ENCODE results near the gene CEP164. TPM values are rescaled to one million over a fixed set of nuclear protein-coding genes. Genes with fewer than 3 reads are reported as not detected.

The CEP164 gene
- total and polyA plus RNA-seq, 9 of the 15 experiments (the other 6 are each of a cell fraction or from before 2014, with no cell fraction given), result 2.1 to 16.5 (median 10.4) TPM

DNA sequence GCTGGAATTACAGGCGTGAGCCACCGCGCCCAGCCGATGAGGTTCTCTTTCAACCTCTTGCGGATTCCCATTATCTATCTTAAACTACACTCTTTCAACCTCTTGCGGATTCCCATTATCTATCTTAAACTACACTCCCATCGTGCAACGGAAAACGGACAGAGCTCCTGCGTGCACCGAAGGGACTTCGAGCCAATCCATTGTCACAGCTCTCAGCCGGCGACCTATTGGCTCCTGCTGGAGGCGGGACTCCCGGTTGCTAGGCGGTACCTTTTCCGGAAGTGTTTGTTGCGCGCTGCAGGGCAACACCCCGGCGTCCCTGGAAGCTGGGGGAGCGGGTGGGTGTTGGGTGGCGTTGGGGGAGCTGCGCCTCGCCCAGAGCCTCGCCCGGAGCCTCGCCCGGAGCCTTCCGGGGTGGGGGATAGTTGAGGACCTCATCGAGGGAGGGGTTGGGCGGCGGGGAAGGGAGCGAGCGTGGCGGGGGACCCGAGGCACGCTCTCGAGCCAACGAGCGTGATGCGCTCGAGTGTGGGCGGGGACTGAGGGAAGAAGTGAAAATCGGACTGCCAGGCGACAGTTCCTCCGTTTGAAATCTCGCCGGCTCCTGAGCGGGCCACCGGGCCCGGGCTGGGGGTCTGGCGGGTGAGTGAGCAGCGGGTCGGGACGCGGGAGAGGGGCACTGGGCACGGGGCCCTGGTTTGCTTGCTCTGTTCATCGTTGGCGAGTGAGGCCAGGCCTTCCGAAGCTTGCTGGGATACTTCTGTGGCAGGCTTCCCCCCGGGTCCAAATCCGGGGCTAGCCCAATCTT is at the start of gene CEP164 (continued):
- TF ChIP-seq BMI1 (IDR thresholded peaks at IDR 0.05; ENCODE audit: low read length) (0 out of 2 replicates have a peak, but pooled peaks have one; percentile 24), ZNF696 (CRISPR knock-in tag; conservative IDR thresholded peaks at IDR 0.05) (no peak), PML (IDR thresholded peaks at IDR 0.05; ENCODE audit: low read length) (no peak), EP400 (IDR thresholded peaks at IDR 0.05) (peak; percentile 89), RB1 (IDR thresholded peaks at IDR 0.05; ENCODE audit: low read depth) (0 out of 2 replicates have a peak, but pooled peaks have one; percentile 39), ZNF445 (CRISPR knock-in tag; IDR thresholded peaks at IDR 0.05; ENCODE audit: low read depth) (no peak), CBX1 (IDR thresholded peaks at IDR 0.05; ENCODE audit: low read depth) (peak; percentile 45; the same call in 1 of the 2 replicates), ETV5 (CRISPR knock-in tag; IDR thresholded peaks at IDR 0.05; ENCODE audit: low read depth) (peak; percentile 79; the same call in 1 of the 2 replicates), DDX20 (tag; IDR thresholded peaks at IDR 0.05; ENCODE audit: low read depth) (no peak), ZNF431 (CRISPR knock-in tag; IDR thresholded peaks at IDR 0.05) (no peak), CAMTA2 (CRISPR knock-in tag; conservative IDR thresholded peaks at IDR 0.05) (no peak), TCFL5 (CRISPR knock-in tag; conservative IDR thresholded peaks at IDR 0.05) (no peak), ZNF583 (CRISPR knock-in tag; IDR thresholded peaks at IDR 0.05) (no peak), ZNF133 (CRISPR knock-in tag; IDR thresholded peaks at IDR 0.05) (no peak), KDM4B (IDR thresholded peaks at IDR 0.05; ENCODE audit: borderline replicate concordance in 2 of 2, low read depth in 1 of 2) (peak in 1 of 2 experiments; percentile 53; a peak in 1 of 4 replicates), PHF8 (IDR thresholded peaks at IDR 0.05; ENCODE audit: borderline replicate concordance, low read length) (peak; percentile 59), SMARCB1 (IDR thresholded peaks at IDR 0.05; ENCODE audit: insufficient read length, low read depth) (no peak), NR2C1 (IDR thresholded peaks at IDR 0.05) (peak; percentile 85), NR2C1 (tag; IDR thresholded peaks at IDR 0.05) (peak; percentile 90), TSC22D4 (tag; IDR thresholded peaks at IDR 0.05) (no peak)
- TF ChIP-seq, protein P1, sequence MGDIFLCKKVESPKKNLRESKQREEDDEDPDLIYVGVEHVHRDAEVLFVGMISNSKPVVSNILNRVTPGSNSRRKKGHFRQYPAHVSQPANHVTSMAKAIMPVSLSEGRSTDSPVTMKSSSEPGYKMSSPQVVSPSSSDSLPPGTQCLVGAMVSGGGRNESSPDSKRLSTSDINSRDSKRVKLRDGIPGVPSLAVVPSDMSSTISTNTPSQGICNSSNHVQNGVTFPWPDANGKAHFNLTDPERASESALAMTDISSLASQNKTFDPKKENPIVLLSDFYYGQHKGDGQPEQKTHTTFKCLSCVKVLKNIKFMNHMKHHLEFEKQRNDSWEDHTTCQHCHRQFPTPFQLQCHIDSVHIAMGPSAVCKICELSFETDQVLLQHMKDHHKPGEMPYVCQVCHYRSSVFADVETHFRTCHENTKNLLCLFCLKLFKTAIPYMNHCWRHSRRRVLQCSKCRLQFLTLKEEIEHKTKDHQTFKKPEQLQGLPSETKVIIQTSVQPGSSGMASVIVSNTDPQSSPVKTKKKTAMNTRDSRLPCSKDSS (IDR thresholded peaks at IDR 0.05; ENCODE audit: low read depth, partially characterized antibody), result no peak
- TF ChIP-seq, protein P2, sequence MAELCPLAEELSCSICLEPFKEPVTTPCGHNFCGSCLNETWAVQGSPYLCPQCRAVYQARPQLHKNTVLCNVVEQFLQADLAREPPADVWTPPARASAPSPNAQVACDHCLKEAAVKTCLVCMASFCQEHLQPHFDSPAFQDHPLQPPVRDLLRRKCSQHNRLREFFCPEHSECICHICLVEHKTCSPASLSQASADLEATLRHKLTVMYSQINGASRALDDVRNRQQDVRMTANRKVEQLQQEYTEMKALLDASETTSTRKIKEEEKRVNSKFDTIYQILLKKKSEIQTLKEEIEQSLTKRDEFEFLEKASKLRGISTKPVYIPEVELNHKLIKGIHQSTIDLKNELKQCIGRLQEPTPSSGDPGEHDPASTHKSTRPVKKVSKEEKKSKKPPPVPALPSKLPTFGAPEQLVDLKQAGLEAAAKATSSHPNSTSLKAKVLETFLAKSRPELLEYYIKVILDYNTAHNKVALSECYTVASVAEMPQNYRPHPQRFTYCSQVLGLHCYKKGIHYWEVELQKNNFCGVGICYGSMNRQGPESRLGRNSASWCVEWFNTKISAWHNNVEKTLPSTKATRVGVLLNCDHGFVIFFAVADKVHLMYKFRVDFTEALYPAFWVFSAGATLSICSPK (IDR thresholded peaks at IDR 0.05; ENCODE audit: borderline replicate concordance), result no peak
- TF ChIP-seq, protein P3, sequence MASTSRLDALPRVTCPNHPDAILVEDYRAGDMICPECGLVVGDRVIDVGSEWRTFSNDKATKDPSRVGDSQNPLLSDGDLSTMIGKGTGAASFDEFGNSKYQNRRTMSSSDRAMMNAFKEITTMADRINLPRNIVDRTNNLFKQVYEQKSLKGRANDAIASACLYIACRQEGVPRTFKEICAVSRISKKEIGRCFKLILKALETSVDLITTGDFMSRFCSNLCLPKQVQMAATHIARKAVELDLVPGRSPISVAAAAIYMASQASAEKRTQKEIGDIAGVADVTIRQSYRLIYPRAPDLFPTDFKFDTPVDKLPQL (IDR thresholded peaks at IDR 0.05; ENCODE audit: extremely low read depth, insufficient read length), result no peak
- TF ChIP-seq, protein P4, sequence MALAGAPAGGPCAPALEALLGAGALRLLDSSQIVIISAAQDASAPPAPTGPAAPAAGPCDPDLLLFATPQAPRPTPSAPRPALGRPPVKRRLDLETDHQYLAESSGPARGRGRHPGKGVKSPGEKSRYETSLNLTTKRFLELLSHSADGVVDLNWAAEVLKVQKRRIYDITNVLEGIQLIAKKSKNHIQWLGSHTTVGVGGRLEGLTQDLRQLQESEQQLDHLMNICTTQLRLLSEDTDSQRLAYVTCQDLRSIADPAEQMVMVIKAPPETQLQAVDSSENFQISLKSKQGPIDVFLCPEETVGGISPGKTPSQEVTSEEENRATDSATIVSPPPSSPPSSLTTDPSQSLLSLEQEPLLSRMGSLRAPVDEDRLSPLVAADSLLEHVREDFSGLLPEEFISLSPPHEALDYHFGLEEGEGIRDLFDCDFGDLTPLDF (CRISPR knock-in tag; IDR thresholded peaks at IDR 0.05), result 0 out of 2 replicates have a peak, but pooled peaks have one; percentile 11
